HepG2 (cell line): ENCODE measurements around the gene CHD9. TPM values are rescaled to one million over a fixed set of nuclear protein-coding genes. Genes with fewer than 3 reads are reported as not detected.

Experiments used
- GATA4 ChIP-seq: sonication (generic); IDR thresholded peaks from 2 replicates; pipeline ENCODE4 v1.6.1; 2016; ENCODE audit warnings: antibody characterized with exemption, low read depth, borderline replicate concordance
- HDAC6 ChIP-seq: fragments of 200-600 bp; sonication (generic); IDR thresholded peaks from 2 replicates; pipeline ENCODE4 v1.7.0; 2017; ENCODE audit warnings: mild to moderate bottlenecking, antibody characterized with exemption, low read length, low read depth
- HMGXB4 ChIP-seq, 2 experiments: sonication (generic) in 1 of 2; formaldehyde crosslinking in 1 of 2; IDR thresholded peaks; 2 replicates each; pipeline versions ENCODE4 v1.4.0 to v1.6.1; 2018 to 2020; ENCODE audit warnings: missing genetic modification reagents in 2 of 2, borderline replicate concordance in 1 of 2, low read depth in 1 of 2, mild to moderate bottlenecking in 1 of 2, missing biosample characterization in 1 of 2
- MEIS2 ChIP-seq: sonication (generic); formaldehyde crosslinking; IDR thresholded peaks from 2 replicates; pipeline ENCODE4 v1.9.0; 2021; ENCODE audit warnings: mild to moderate bottlenecking, missing genetic modification reagents
- RBFOX2 ChIP-seq: fragments of 200-400 bp; formaldehyde crosslinking; IDR thresholded peaks from 2 replicates; pipeline ENCODE4 v1.6.1; 2017; ENCODE audit warnings: low read depth, mild to moderate bottlenecking, low read length
- SNAPC5 ChIP-seq: sonication (generic); formaldehyde crosslinking; IDR thresholded peaks from 2 replicates; pipeline ENCODE4 v1.8.1; 2023; ENCODE audit warnings: mild to moderate bottlenecking, missing genetic modification reagents, borderline replicate concordance
- TRIM24 ChIP-seq: sonication (generic); formaldehyde crosslinking; IDR thresholded peaks from 2 replicates; pipeline ENCODE4 v1.8.0; 2022; ENCODE audit warnings: mild to moderate bottlenecking, missing genetic modification reagents
- ZBTB7B ChIP-seq: sonication (generic); formaldehyde crosslinking; IDR thresholded peaks from 2 replicates; pipeline ENCODE4 v1.4.0; 2020; ENCODE audit warnings: missing genetic modification reagents
- ZFP1 ChIP-seq: IDR thresholded peaks from 2 replicates; pipeline ENCODE4 v1.6.1; 2016
- ZMYM3 ChIP-seq: sonication (generic); formaldehyde crosslinking; IDR thresholded peaks from 2 replicates; pipeline ENCODE4 v1.5.1; 2020; ENCODE audit warnings: mild to moderate bottlenecking, missing genetic modification reagents
- ZNF17 ChIP-seq: sonication (generic); formaldehyde crosslinking; IDR thresholded peaks from 2 replicates; pipeline ENCODE4 v1.5.0; 2020; ENCODE audit warnings: mild to moderate bottlenecking, missing genetic modification reagents
- ZNF253 ChIP-seq: sonication (generic); formaldehyde crosslinking; IDR thresholded peaks from 2 replicates; pipeline ENCODE4 v1.8.0; 2022; ENCODE audit warnings: mild to moderate bottlenecking, missing genetic modification reagents, borderline replicate concordance
- ZNF33A ChIP-seq: sonication (generic); formaldehyde crosslinking; IDR thresholded peaks from 2 replicates; pipeline ENCODE4 v1.5.1; 2020; ENCODE audit warnings: missing genetic modification reagents, mild to moderate bottlenecking, moderate library complexity, borderline replicate concordance
- ZNF446 ChIP-seq: sonication (generic); formaldehyde crosslinking; IDR thresholded peaks from 2 replicates; pipeline ENCODE4 v1.5.0; 2020; ENCODE audit warnings: mild to moderate bottlenecking, missing genetic modification reagents
- polyA plus RNA-seq, 8 experiments: library from polyadenylated mRNA; depleted of rRNA in 3 of 8; stranded (reverse) in 7 of 8; unstranded in 1 of 8; fragments of >200 nt; fragmentation: Illumina TruSeq in 4 of 8; extraction: Trizol in 4 of 8; gene quantifications; 2 replicates each; pipeline versions ENCODE4 v1.2.1 to v1.2.3, GENCODE V29; 2011 to 2016; ENCODE audit warnings: low read depth in 4 of 8, missing spikeins in 1 of 8, mixed read lengths in 1 of 8; ENCODE audit not compliant: insufficient read depth in 1 of 8
- total RNA-seq, 5 experiments: library from RNA; depleted of rRNA; stranded (reverse); fragments of >200 nt; fragmentation: Illumina TruSeq; extraction: Trizol; gene quantifications; 2 replicates each; pipeline ENCODE4 v1.2.3, GENCODE V29; 2016; ENCODE audit warnings: low read depth in 1 of 5
- TF ChIP-seq, protein P1 (sequence below): IDR thresholded peaks from 2 replicates; pipeline ENCODE4 v1.6.1; 2016; ENCODE audit warnings: low read depth, missing genetic modification reagents, missing compliant biosample characterization

Gene CHD9
- total and polyA plus RNA-seq, 2 of the 13 experiments (the other 11 are each of a cell fraction or from before 2014, with no cell fraction given) = 23.4 to 27.7 TPM

DNA sequence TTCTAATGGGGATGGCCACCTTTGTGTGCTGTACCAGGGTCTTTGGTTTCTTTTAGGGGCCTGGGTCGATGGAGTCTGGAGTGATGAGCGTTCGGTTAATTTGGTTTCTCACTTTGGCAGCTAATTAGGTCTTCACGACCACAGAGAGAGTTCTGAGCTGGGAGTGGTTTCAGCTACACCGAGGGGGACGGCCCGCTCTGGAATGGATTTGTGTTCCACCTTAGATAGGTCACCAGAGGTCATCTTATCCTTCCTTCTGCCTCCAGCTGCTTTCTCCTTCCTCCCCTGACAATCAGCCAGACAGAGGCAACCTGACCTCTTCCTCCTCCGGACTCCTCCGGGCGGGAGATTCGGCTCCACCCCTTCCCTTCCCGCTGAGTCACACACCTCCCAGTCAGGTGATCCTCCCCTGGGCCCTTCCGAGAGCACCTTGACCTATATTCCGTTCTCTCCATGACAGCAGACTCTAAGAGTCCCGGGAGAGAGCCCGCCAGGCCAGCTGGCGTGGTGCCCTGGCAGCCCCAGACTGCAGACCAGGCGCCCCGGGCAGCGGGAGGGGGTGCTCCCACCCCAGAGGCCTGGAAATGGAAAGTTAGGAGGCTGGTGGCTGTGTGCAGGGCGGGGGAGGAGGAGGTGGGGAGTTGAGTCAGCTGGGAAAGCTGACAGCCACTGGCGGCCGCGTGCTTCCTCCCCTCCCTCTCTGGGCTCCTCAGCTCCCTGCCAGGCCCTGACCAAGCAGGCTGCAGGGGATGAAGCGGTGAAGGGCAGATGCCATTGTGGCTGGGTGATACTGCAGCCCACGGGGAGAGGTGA is 44.7 kb downstream of the CHD9 start (continued):
- TF ChIP-seq, protein P1, sequence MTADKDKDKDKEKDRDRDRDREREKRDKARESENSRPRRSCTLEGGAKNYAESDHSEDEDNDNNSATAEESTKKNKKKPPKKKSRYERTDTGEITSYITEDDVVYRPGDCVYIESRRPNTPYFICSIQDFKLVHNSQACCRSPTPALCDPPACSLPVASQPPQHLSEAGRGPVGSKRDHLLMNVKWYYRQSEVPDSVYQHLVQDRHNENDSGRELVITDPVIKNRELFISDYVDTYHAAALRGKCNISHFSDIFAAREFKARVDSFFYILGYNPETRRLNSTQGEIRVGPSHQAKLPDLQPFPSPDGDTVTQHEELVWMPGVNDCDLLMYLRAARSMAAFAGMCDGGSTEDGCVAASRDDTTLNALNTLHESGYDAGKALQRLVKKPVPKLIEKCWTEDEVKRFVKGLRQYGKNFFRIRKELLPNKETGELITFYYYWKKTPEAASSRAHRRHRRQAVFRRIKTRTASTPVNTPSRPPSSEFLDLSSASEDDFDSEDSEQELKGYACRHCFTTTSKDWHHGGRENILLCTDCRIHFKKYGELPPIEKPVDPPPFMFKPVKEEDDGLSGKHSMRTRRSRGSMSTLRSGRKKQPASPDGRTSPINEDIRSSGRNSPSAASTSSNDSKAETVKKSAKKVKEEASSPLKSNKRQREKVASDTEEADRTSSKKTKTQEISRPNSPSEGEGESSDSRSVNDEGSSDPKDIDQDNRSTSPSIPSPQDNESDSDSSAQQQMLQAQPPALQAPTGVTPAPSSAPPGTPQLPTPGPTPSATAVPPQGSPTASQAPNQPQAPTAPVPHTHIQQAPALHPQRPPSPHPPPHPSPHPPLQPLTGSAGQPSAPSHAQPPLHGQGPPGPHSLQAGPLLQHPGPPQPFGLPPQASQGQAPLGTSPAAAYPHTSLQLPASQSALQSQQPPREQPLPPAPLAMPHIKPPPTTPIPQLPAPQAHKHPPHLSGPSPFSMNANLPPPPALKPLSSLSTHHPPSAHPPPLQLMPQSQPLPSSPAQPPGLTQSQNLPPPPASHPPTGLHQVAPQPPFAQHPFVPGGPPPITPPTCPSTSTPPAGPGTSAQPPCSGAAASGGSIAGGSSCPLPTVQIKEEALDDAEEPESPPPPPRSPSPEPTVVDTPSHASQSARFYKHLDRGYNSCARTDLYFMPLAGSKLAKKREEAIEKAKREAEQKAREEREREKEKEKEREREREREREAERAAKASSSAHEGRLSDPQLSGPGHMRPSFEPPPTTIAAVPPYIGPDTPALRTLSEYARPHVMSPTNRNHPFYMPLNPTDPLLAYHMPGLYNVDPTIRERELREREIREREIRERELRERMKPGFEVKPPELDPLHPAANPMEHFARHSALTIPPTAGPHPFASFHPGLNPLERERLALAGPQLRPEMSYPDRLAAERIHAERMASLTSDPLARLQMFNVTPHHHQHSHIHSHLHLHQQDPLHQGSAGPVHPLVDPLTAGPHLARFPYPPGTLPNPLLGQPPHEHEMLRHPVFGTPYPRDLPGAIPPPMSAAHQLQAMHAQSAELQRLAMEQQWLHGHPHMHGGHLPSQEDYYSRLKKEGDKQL (CRISPR knock-in tag) = no peak
- TF ChIP-seq TRIM24 (no peak), RBFOX2 (peak; percentile 60; the same call in 1 of the 2 replicates), MEIS2 (CRISPR knock-in tag) (no peak), HDAC6 (no peak), ZNF33A (CRISPR knock-in tag) (no peak), SNAPC5 (CRISPR knock-in tag) (no peak), ZNF446 (CRISPR knock-in tag) (no peak), HMGXB4 (CRISPR knock-in tag; IDR thresholded peaks at IDR 0.05; ENCODE audit: borderline replicate concordance in 1 of 2, low read depth in 1 of 2) (no peak; a peak in 2 of 4 replicates), ZBTB7B (CRISPR knock-in tag) (peak; percentile 14; the same call in 1 of the 2 replicates), ZFP1 (CRISPR knock-in tag) (no peak), ZMYM3 (peak; percentile 49; the same call in 1 of the 2 replicates), GATA4 (no peak), ZNF253 (CRISPR knock-in tag) (no peak), ZNF17 (CRISPR knock-in tag) (no peak)
